GM18907 (cell line): ENCODE results near the gene CELA2B.

Experiments used
- ATAC-seq: cut with Tn5 transposase; IDR thresholded peaks from one replicate; pipeline ENCODE4 v1.9.1; 2021; ENCODE audit warnings: mild to moderate bottlenecking, moderate library complexity; ENCODE audit not compliant: unreplicated experiment

CELA2B gene

GRCh38 chr1:15524021-15524282 lies 48.0 kb downstream of the CELA2B start, which contains the start of gene CASP9:
CASP9 (minus strand) TSS chr1:15524215; CDS start chr1:15524200, 15 bp downstream.
- ATAC-seq: no peak

DNA sequence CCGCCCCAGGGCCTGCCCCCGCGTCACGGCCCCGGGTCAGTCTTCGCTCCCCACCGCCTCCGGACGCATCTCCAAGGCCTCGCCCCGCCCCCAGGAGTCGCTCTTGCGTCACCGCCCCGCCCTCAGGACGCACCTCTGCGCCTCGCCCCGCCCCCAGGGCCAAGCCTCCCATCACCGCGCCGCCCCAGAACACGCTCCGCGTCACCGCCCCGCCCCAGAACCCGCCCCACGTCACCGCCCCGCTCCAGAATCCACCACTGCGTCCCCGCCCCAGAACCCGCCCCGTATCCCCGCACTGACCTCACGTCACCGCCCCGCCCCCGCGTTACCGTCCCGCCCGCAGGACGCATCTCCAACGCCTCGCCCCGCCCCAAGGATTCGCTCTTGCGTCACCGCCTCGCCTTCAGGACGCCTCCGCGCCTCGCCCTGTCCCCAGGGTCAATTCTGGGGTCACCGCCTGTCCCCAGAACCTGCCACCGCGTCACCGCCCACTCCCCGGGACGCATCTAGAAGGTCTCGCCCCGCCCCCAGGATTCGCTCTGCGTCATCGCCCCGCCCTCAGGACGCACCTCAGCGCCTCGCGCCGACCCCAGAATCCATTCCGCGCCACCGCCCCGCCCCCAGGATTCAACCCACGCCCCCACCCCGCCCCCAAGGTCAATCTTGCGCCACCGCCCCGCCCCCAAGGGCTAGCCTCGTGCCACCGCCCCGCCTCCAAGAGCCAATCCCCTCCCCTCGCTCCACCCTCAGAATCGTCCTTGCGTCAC lies 48.6 kb downstream of the CELA2B start:
- peak; percentile 44 for ATAC-seq

GRCh38 chr1:15525050-15526020 lies 49.4 kb downstream of the CELA2B start:
- peak; percentile 48 for ATAC-seq

- ATAC-seq: no peak
These were observed 50.2 kb downstream of the CELA2B start for GRCh38 chr1:15526021-15526489.

GRCh38 chr1:15526490-15527339 lies 50.8 kb downstream of the CELA2B start, which contains the start of gene DNAJC16:
DNAJC16 (plus strand) TSS chr1:15526848; CDS start chr1:15529106, 2,258 bp downstream.
- ATAC-seq: peak; percentile 66

DNA sequence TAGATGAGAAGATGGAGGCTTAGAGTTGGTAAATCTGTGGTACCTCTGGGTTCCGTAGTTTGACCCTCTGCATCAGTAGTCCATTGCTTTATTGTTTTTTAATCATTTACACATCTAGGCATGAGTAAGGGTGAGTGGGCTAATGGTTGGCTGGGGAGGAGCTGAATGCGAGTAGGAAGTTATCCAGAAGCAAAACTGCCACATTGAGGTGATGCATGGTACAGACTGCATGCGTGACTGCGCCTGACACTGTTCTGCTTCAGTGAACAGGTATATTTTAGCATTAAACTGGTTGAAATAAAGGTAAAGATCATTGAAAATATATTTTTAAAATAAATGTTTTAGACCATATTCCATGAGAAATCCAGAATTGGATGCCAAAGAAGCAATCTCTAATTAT lies 55.1 kb downstream of the CELA2B start:
- ATAC-seq: no peak

DNA sequence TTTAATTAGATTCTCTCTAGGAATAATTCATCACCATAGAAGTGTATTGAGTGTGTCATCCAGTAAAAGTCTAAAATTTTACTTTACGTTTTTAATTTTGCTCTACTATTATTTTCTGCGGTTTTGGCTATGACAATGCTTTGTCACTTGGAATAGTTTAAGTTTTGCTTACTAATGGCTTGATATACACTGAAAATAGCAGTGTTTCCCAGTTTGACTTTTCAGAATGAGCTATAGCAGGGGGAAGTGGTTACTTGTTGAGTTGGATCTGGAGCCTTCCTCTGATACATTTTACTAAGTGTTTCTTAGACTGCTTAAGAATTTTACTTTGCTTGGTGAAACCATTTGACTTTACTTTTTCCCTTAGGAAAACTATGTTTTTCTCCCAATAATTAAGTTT lies 55.8 kb downstream of the CELA2B start:
- no peak for ATAC-seq

DNA sequence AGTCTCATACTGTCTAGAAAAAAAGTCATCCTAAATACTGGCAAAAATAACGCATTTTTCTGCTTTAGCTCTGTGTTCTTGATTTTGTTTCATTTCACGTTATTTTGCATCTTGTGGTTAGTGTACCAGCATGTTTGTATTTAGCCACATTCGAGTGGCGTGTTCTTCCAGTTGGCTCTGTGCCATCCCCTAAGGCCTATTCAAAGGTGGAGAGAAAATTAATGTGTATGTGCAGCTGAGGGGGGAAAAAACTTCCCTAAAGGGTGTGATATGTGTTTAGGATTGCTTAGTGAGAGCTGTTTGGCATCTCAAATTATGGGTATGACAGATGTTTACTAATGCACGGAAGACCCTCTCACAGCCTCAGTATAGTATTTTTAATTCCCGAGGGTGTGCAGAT lies 62.9 kb downstream of the CELA2B start:
- ATAC-seq: no peak

DNA sequence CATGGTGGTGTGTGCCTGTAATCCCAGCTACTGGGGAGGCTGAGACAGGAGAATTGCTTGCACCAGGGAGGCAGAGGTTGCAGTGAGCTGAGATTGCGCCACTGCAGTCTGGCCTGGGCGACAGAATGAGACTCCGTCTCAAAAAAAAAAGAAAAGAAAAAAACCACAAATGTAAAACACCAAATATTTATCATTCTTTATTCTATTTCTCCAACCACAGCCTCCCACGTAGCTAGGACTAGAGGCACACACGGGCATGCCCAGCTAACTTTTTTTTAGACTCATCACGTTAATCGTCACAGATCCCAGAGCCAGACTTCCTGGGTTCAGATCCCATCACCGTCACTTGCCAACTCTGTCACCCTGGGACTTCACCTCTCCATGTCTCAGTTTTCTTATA lies 64.3 kb downstream of the CELA2B start:
- no peak for ATAC-seq
